ENCODE measurements around the gene GSTM5.
"Not testable (repeated sequence)": the region's sequence is repeated elsewhere in the genome, so short reads cannot be mapped to it uniquely, and the experiment has no call there.

GSTM5 gene

DNA sequence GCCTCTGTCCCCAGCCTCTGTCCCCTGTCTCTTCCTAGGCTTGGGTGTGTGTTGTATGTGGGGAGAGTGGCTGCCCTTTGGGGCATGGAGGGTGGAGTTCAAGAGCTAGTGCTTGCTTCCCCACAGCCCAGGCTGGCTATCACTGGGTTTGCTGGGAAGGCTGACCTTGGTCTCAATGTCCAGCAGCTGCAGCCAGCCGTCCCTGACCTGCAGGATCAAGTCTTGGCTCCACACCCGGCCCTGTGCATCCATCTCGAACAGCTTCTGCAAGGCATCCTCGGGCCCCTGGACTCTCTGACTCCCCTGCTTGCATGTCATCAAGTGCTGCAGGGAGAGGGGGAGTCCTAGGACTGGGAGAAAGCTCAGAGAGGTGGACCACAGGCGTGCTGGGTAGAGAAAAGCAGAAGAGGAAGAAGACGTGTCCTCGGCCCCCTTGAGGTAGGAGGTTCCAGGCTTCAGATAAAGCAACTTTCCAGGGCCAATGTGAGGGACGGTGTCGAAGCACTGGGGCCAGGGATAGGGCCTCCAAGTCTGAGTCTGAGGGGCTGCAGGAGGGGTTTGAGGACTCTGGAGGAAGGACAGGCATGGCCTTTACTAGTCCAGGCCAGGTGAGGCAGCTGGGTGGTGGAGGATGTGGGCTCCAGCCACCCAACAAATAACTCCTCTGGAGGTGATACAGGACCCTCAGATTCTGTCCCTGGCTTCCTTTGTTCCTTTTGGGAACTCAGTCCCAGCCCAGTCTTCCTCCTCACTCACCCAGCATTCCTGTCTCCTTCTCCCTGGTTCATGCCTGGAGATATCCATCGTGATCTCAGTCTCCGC is 47.7 kb downstream of the GSTM5 start:
- no peak for DNase-seq (ENCODE audit: low spot score in 2 of 2)
- H3K9me3 Mint-ChIP-seq: no peaks in the 10 kb centered on the region
- no peaks in the 10 kb centered on the region for H3K36me3 Mint-ChIP-seq
- no peak overlapping the region for H3K4me3 Mint-ChIP-seq
- H3K27ac Mint-ChIP-seq: no peak overlapping the region
- H3K4me1 Mint-ChIP-seq: peaks cover 4% of the 10 kb centered on the region
- no peak for ATAC-seq

- no peaks in the 10 kb centered on the region for H3K9me3 Mint-ChIP-seq
- no peaks in the 10 kb centered on the region for H3K36me3 Mint-ChIP-seq
- ATAC-seq (no peak), DNase-seq (ENCODE audit: low spot score in 2 of 2) (no peak)
- peaks cover 4% of the 10 kb centered on the region for H3K4me1 Mint-ChIP-seq
- H3K4me3 Mint-ChIP-seq: no peak overlapping the region
- peak overlapping the region; percentile 54 for H3K27ac Mint-ChIP-seq
Observed at GRCh38 chr1:109760581-109761226, 48.7 kb downstream of the GSTM5 start.

DNA sequence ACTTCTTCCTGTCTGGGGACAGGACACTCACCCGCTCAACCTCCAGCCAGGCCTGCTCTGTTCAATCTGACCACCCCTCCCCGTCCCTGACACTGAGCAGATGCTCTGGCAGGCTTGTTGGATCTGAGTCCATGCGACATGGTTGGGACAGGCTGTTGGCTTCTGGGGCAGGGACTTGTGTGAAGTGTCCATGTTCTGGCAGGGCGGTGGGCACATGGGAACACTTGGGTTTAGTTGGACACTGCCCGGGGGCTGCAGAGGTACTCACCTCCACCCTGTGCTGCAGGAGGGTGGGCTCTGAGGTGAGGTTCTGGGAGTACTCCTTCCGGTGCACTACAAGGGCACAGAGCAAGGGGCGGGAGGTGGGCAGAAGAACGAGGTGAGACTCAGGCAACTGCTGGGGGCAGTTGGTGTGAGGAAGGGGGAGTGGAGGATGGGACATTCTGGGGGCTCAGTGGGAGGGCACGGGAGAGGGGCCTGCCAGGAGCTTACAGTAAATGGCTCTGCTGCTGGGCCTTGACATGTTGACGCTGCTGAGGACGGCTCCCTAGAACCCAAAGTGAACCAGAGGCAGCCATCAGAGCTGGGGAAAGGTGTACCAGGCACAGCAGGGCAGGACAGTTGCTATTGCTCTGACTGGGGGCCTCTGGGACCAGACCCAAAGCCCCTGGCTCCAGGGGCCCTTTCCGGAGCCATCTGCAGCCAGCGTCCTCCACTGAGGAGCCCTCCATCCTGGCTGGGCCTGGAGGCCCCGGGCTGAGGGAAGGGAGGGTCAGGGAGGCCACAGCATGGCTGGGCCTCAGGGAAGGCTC is 49.4 kb downstream of the GSTM5 start:
- peaks cover 4% of the 10 kb centered on the region for H3K4me1 Mint-ChIP-seq
- ATAC-seq: no peak
- DNase-seq (ENCODE audit: low spot score in 2 of 2): no peak
- H3K4me3 Mint-ChIP-seq: no peak overlapping the region
- H3K27ac Mint-ChIP-seq: peak overlapping the region; percentile 54
- H3K36me3 Mint-ChIP-seq: no peaks in the 10 kb centered on the region
- no peaks in the 10 kb centered on the region for H3K9me3 Mint-ChIP-seq

- Mint-ChIP-seq H3K4me1 (peaks cover 4% of the 10 kb centered on the region), H3K9me3 (no peaks in the 10 kb centered on the region), H3K36me3 (no peaks in the 10 kb centered on the region), H3K4me3 (no peak overlapping the region), H3K27ac (peak overlapping the region; percentile 17)
- DNase-seq (ENCODE audit: low spot score in 2 of 2) (no peak), ATAC-seq (no peak)
Observed at GRCh38 chr1:109762039-109762585, 50.1 kb downstream of the GSTM5 start.

DNA sequence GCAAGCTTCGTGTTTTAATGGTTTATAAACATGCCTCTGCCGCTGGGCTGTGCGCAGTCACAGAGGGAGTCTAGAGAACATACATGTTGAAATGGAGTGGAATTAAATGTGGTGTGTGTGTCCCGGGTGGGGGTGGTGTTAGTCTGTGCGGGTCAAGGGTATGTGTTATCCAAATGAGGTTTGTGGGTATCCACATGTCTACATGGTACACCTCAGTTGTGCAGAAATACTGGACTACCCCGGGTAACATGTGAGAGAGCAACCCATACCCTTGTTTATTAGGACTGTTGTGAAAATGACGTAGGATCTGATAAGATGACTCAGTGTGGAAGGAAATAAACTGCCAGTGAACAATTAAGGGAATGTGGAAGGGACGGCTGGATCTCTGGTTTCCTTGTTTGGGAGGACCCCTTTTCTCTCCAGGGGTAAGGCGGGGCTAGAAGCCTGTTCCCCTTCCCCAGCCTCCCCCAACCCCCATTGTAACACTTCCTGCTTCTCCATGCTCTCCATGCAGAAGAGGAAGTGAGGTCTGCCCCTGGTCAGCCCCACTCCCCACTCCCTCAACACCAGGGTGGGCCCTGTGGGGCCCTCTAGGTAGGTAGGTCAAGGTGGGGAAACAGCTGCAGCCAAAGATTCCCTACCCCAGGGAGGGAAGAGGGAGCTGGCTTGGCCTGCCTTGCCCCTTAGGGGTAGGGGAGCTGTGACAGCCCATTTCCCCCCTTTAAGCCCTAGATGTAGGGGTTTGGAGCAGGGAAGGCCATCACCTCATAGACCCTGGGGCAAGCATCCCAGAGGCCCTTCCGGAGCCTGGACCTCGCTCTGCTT is 51.0 kb downstream of the GSTM5 start:
- H3K4me1 Mint-ChIP-seq: peaks cover 4% of the 10 kb centered on the region
- peak overlapping the region; percentile 17 for H3K27ac Mint-ChIP-seq
- H3K9me3 Mint-ChIP-seq: no peaks in the 10 kb centered on the region
- H3K4me3 Mint-ChIP-seq: no peak overlapping the region
- ATAC-seq: no peak
- no peaks in the 10 kb centered on the region for H3K36me3 Mint-ChIP-seq
- no peak for DNase-seq (ENCODE audit: low spot score in 2 of 2)

- no peak within 1 kb of the TSS for H3K4me3 Mint-ChIP-seq
Observed at GRCh38 chr1:109763646-109764415, 51.8 kb downstream of the GSTM5 start, which contains the start of gene EPS8L3. Gene EPS8L3, minus strand, starts transcription at chr1:109763923. Its CDS starts 2,174 bp downstream, at chr1:109761749.

GRCh38 chr1:109764561-109765482 is 52.8 kb downstream of the GSTM5 start:
- no peak for DNase-seq (ENCODE audit: low spot score in 2 of 2)
- Mint-ChIP-seq H3K27ac (peak overlapping the region; percentile 71), H3K36me3 (no peaks in the 10 kb centered on the region), H3K4me3 (no peak overlapping the region), H3K9me3 (no peaks in the 10 kb centered on the region), H3K4me1 (peaks cover 10% of the 10 kb centered on the region)
- no peak for ATAC-seq

More at GRCh38 chr1:109763646-109764415, 51.8 kb downstream of the GSTM5 start, which contains the start of gene EPS8L3:
- H3K4me1 Mint-ChIP-seq: peaks cover 4% of the 10 kb centered on the region
- DNase-seq (ENCODE audit: low spot score in 2 of 2) (no peak), ATAC-seq (no peak)
- no peaks in the 10 kb centered on the region for H3K9me3 Mint-ChIP-seq
- H3K27ac Mint-ChIP-seq: peak within 1 kb of the TSS; percentile 17
- no peaks in the 10 kb centered on the region for H3K36me3 Mint-ChIP-seq

GRCh38 chr1:109765483-109765815 is 53.4 kb downstream of the GSTM5 start:
- ATAC-seq (no peak), DNase-seq (ENCODE audit: low spot score in 2 of 2) (no peak)
- Mint-ChIP-seq H3K4me3 (no peak overlapping the region), H3K27ac (peak overlapping the region; percentile 71), H3K9me3 (no peaks in the 10 kb centered on the region), H3K4me1 (peaks cover 10% of the 10 kb centered on the region), H3K36me3 (no peaks in the 10 kb centered on the region)

DNA sequence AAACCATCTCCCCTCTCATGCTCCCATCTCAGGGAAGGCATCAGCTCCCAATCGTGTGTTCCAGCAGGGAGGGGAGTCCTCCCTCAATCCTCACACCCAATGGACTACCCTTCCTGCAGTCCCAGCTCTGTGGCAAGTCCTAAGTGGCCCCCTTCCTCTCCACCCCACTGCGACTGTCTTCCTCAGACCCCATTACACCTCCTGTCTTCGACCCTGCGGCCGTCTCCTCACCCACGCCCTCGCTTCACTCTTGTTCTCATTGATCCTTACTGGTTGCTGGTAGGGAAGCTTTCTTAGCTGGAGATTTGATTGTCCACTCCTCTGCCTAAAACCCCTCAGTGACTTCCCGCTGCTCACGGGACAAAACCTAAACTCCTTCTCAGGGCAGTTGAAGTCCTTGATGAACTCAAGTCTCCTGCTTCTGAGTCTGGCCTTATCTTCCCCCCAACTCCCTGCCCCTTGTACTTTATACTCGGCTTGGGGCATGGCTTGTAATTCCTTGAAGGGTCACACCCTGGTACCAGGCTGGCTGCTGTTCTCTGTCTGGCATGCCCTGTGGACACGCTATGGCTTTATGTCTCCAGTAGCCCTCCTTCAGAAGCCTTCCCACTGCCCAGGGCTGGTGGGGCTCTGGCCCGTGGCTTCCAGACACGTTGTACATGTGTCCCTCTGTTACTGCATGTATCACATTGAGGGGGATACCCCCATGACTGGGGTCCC is 54.0 kb downstream of the GSTM5 start:
- H3K9me3 Mint-ChIP-seq: no peaks in the 10 kb centered on the region
- DNase-seq (ENCODE audit: low spot score in 2 of 2): no peak
- no peaks in the 10 kb centered on the region for H3K36me3 Mint-ChIP-seq
- H3K4me3 Mint-ChIP-seq: no peak overlapping the region
- H3K4me1 Mint-ChIP-seq: peaks cover 9% of the 10 kb centered on the region
- no peak overlapping the region for H3K27ac Mint-ChIP-seq
- ATAC-seq: no peak

DNA sequence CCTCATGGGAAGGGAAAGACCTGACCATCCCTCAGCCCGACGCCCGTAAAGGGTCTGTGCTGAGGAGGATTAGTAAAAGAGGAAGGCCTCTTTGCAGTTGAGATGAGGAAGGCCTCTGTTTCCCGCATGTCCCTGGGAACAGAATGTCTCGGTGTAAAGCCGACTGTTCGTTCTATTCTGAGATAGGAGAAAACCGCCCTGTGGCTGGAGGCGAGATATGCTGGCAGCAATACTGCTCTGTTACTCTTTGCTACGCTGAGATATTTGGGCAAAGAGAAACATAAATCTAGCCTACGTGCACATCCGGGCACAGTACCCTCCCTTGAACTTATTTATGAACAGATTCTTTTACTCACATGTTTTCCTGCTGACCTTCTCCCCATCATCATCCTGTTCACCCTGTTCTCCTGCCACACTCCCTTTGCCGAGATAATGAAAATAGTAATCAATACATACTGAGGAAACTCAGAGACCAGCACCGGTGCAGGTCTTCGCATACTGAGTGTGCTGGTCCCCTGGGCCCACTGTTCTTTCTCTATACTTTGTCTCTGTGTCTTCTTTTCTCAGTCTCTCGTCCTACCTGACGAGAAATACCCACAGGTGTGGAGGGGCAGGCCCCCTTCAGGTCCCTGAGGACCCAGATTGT is 55.1 kb downstream of the GSTM5 start:
- not testable (repeated sequence) for H3K4me3 Mint-ChIP-seq; DNase-seq (ENCODE audit: low spot score in 2 of 2); H3K4me1 Mint-ChIP-seq; H3K9me3 Mint-ChIP-seq; H3K36me3 Mint-ChIP-seq; H3K27ac Mint-ChIP-seq; ATAC-seq

Data from stimulated activated effector memory CD8-positive, alpha-beta T cell treated with anti-CD3 and anti-CD28 coated beads, Interleukin-12 subunit alpha, Interleukin-12 subunit beta, amount 100 ng/mL, for 72 hours (primary cell).